ENCODE data around the gene YWHAQ.

Gene YWHAQ

GRCh38 chr2:9654452-9655100 lies 23.8 kb upstream of the YWHAQ start:
- TF ChIP-seq, protein P1, sequence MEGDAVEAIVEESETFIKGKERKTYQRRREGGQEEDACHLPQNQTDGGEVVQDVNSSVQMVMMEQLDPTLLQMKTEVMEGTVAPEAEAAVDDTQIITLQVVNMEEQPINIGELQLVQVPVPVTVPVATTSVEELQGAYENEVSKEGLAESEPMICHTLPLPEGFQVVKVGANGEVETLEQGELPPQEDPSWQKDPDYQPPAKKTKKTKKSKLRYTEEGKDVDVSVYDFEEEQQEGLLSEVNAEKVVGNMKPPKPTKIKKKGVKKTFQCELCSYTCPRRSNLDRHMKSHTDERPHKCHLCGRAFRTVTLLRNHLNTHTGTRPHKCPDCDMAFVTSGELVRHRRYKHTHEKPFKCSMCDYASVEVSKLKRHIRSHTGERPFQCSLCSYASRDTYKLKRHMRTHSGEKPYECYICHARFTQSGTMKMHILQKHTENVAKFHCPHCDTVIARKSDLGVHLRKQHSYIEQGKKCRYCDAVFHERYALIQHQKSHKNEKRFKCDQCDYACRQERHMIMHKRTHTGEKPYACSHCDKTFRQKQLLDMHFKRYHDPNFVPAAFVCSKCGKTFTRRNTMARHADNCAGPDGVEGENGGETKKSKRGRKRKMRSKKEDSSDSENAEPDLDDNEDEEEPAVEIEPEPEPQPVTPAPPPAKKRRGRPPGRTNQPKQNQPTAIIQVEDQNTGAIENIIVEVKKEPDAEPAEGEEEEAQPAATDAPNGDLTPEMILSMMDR (IDR thresholded peaks at IDR 0.05): no peak

- TF ChIP-seq, protein P1 (IDR thresholded peaks at IDR 0.05): no peak
These were observed 22.9 kb upstream of the YWHAQ start for GRCh38 chr2:9653485-9654271.

- TF ChIP-seq, protein P1 (IDR thresholded peaks at IDR 0.05): no peak
These were observed 22.2 kb upstream of the YWHAQ start for GRCh38 chr2:9652898-9653479.

GRCh38 chr2:9652267-9652666 lies 21.5 kb upstream of the YWHAQ start:
- TF ChIP-seq, protein P1 (IDR thresholded peaks at IDR 0.05): no peak

- TF ChIP-seq, protein P1 (IDR thresholded peaks at IDR 0.05): no peak
These were observed 19.5 kb upstream of the YWHAQ start for GRCh38 chr2:9650119-9650821.

- TF ChIP-seq, protein P1 (IDR thresholded peaks at IDR 0.05): no peak
These were observed 18.5 kb upstream of the YWHAQ start for GRCh38 chr2:9649261-9649660.

DNA sequence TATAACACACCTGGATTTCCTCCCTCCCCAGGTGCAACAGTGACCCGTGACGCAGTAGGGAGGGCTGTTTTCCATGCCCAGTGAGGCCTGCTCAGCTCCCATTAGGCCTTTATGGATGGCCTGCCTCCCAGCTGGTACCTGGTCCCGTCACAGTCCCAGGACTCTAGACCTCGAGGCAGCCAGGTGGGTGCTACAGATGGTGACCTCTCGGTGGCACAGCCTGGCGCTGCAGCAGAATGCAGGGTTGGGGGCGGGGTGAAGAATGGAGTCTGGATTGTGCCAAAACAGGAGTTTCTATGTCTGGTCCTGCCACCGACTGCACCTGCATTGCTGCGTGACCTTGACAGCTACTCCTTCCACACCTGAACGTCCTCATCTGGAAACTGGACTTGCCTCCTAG lies 18.0 kb upstream of the YWHAQ start:
- TF ChIP-seq, protein P1 (IDR thresholded peaks at IDR 0.05): no peak

All from LNCAP (cell line).